HG02870 (cell line): ENCODE data around the gene MATR3.

ENCODE experiments used
- ATAC-seq: cut with Tn5 transposase; IDR thresholded peaks from one replicate; pipeline ENCODE4 v1.9.1; 2021; ENCODE audit warnings: mild to moderate bottlenecking, moderate library complexity; ENCODE audit not compliant: unreplicated experiment

Gene MATR3

DNA sequence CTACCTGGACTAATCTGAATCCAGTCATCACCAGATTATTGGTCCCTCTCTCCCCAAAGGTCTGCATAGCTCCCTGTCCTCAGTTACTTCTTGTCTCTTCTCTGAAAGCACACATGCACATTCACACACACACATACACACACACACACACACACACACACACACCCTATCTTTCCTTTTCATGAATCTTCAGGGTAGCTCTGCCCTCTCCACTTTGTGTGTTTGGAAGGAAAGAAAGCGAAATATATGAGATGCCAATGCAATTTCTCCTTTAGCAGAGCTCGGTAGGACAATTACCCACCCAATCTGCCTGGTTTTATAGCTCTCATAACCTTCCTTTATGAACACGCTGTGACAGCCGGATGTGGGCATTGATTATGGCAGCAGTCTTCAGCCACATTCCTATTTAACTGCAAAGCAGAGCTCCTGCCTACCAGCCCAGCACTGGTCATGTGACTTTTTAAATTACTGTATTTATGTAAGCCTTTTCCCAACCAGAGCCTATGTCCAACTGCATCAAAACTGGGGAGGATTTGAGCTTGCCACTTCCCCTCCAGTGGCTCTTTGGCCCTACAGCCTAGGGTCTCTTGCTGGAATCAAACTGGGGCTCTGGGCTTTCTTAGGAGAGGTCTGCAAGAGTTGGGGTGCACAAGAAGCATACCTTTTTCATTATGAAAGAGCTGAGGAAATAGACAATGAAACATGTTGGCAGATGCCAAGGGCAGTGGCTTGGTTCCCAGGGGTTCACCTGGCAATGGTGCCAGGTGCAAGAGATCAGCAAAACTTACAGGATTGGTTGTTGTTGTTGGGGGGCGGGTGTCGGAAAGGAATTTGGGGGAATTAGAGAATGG is 20.8 kb upstream of the MATR3 start:
- no peak for ATAC-seq

- ATAC-seq: no peak
These were observed 20.3 kb upstream of the MATR3 start for GRCh38 chr5:139273322-139273571.

GRCh38 chr5:139273572-139274289 is 19.8 kb upstream of the MATR3 start:
- ATAC-seq: peak; percentile 66

DNA sequence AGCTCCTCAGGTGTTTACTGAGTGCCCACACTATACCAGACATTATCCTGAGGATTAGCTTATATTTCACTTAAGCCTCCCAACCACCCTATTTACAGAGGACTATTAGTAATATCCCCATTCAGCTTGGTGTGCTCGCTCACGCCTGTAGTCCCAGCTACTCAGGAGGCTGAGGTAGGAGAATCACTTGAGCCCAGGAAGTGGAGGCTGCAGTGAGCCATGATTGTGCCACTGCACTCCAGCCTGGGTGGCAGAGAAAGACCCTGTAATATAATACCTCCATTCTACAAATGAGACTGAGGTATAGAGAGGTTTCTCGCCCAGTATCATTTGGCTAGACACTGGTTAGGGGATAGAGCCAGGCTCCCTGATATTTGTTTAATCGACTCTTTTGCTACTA is 18.0 kb upstream of the MATR3 start:
- ATAC-seq: no peak

- no peak for ATAC-seq
These were observed 17.6 kb upstream of the MATR3 start for GRCh38 chr5:139275956-139276355.

GRCh38 chr5:139276426-139276825 is 17.1 kb upstream of the MATR3 start:
- no peak for ATAC-seq

GRCh38 chr5:139277171-139277570 is 16.4 kb upstream of the MATR3 start:
- ATAC-seq: no peak

- ATAC-seq: no peak
These were observed 14.8 kb upstream of the MATR3 start for GRCh38 chr5:139278540-139279274.

GRCh38 chr5:139282197-139282557 is 11.4 kb upstream of the MATR3 start:
- ATAC-seq: no peak

- ATAC-seq: no peak
These were observed 10.0 kb upstream of the MATR3 start for GRCh38 chr5:139283252-139284166.

- ATAC-seq: no peak
These were observed 9.2 kb upstream of the MATR3 start for GRCh38 chr5:139284295-139284694.

GRCh38 chr5:139285651-139286392 is 7.7 kb upstream of the MATR3 start:
- no peak for ATAC-seq

- no peak for ATAC-seq
These were observed 5.5 kb upstream of the MATR3 start for GRCh38 chr5:139287890-139288635.

GRCh38 chr5:139291051-139291450 is 2.5 kb upstream of the MATR3 start:
- ATAC-seq: no peak

DNA sequence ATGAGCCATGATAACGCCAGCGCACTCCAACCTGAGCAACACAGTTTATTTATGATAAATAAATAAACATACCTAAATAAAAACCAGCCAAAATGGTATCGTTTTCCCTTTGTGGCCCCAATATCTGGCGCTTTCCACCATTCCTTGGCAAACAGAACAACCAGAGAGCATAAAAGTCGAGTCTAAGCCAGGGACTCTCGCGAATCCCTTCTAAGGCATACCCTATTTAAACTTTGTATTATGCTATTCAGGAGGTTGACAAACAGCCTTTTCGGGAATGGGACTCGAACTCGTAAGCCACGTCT is 386 bp upstream of the MATR3 start:
- no peak for ATAC-seq

DNA sequence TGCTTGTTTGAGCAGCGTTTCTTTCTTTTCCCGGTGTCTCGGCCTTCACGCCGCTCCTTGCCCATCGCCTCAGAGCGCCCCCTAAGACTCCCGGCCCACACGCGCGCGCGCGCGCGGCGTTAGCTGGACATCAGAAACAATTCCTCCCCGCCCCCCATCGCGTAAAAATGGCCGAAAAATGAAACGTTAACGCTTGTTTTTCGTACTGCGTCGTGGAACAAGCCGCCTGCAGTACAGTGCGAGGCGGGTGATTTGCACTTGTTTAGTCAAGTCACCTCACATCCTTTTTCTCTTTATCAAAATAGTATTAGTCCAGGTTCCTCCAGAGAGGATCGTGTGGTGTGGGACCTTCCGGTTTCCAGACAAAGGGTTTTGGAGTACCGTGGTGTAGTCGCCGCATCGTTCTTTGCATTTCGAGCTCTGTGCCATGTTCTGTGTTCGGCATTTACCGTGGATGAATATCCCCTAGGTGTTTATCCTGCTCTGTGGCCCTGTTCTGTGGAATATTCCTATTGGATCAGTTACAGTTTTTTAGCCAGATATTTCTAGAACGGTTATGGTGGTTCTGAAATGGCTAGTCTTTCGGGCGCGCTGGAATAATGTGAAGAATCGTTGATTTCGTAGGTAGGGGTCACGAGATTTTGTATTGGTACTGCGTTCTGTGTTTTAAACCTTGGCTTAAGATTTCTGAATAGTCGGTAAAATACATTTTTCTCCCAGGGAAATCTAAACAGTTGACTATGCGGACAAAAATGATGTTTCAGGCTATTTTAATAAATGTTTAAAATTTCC is 1.0 kb downstream of the MATR3 start:
- ATAC-seq: peak; percentile 25

- no peak for ATAC-seq
These were observed 2.0 kb downstream of the MATR3 start for GRCh38 chr5:139295346-139296057.

DNA sequence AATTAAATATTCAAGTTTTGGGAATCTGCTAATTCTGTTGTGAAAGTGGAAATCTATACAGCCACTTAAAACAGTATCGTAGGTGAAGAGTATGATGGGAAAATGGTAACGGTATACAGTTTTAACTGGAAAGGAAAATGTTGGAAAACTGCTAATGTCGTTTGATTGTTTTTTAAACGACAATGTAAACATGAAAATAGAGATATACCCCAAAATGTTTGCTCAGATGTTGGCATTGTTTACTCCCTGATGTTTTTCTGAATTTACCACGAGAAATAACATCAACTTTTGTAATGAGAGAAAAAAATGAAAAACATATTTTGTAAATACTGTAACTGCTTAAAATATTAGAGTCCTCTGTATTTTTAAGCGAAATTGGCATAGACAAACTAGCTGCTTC is 2.7 kb downstream of the MATR3 start:
- ATAC-seq: no peak
